Esophagus muscularis mucosa (tissue), 3 donors: ENCODE measurements around the gene PSMB2.
"Not testable (repeated sequence)": the region's sequence is repeated elsewhere in the genome, so short reads cannot be mapped to it uniquely, and the experiment has no call there.

Source experiments
- POLR2AphosphoS5 ChIP-seq, 2 donors: sonication (generic); formaldehyde crosslinking; IDR thresholded peaks; one replicate each; pipeline ENCODE4 v1.6.1; 2017; ENCODE audit warnings: antibody characterized with exemption in 2 of 2
- TF ChIP-seq, protein P1 (sequence below), 3 experiments: fragments of 200-600 bp in 2 of 3; fragments of 450-650 bp in 1 of 3; sonication (generic) in 2 of 3; IDR thresholded peaks; one replicate each; pipeline ENCODE4 v1.5.1; 2017 to 2019; ENCODE audit warnings: antibody characterized with exemption in 3 of 3, mild to moderate bottlenecking in 2 of 3, moderate library complexity in 1 of 3

DNA sequence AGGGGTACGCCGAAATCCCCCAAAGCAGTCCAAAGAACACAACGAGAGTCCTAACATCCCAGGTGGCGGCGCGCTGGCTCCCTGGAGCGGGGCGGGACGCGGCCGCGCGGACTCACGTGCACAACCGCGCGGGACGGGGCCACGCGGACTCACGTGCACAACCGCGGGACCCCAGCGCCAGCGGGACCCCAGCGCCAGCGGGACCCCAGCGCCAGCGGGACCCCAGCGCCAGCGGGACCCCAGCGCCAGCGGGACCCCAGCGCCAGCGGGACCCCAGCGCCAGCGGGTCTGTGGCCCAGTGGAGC is 64.6 kb downstream of the PSMB2 start:
- TF ChIP-seq, protein P1, sequence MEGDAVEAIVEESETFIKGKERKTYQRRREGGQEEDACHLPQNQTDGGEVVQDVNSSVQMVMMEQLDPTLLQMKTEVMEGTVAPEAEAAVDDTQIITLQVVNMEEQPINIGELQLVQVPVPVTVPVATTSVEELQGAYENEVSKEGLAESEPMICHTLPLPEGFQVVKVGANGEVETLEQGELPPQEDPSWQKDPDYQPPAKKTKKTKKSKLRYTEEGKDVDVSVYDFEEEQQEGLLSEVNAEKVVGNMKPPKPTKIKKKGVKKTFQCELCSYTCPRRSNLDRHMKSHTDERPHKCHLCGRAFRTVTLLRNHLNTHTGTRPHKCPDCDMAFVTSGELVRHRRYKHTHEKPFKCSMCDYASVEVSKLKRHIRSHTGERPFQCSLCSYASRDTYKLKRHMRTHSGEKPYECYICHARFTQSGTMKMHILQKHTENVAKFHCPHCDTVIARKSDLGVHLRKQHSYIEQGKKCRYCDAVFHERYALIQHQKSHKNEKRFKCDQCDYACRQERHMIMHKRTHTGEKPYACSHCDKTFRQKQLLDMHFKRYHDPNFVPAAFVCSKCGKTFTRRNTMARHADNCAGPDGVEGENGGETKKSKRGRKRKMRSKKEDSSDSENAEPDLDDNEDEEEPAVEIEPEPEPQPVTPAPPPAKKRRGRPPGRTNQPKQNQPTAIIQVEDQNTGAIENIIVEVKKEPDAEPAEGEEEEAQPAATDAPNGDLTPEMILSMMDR (IDR thresholded peaks at IDR 0.05), result not testable (repeated sequence)
- TF ChIP-seq POLR2AphosphoS5 (IDR thresholded peaks at IDR 0.05), result not testable (repeated sequence)
